ENCODE data around the gene SLC6A12.

- no peak for TF ChIP-seq CTCF (IDR thresholded peaks at IDR 0.05; ENCODE audit: low read length)
- TF ChIP-seq EZH2 (IDR thresholded peaks at IDR 0.05; ENCODE audit: borderline replicate concordance, low read length) = no peak
Observed at GRCh38 chr12:209246-209645, 4.7 kb downstream of the SLC6A12 start.
